Endothelial cell of umbilical vein (primary cell): ENCODE results near the gene C16orf89.

Source experiments
- CTCF ChIP-seq, 2 donors: IDR thresholded peaks; 1 replicate in 1 of 2; 2 replicates in 1 of 2; pipeline ENCODE4 v1.5.1; 2011; ENCODE audit warnings: low read length in 2 of 2, mild to moderate bottlenecking in 2 of 2, moderate library complexity in 2 of 2, control low read depth in 1 of 2, inconsistent platforms in 1 of 2, low read depth in 1 of 2; ENCODE audit not compliant: insufficient read depth in 1 of 2; ENCODE audit errors: extremely low read depth in 1 of 2
- EZH2 ChIP-seq: IDR thresholded peaks from 2 replicates; pipeline ENCODE4 v1.6.1; 2012; ENCODE audit warnings: borderline replicate concordance, low read depth, mild to moderate bottlenecking, moderate library complexity, low read length, inconsistent platforms; ENCODE audit not compliant: severe bottlenecking
- GATA2 ChIP-seq: IDR thresholded peaks from 2 replicates; pipeline ENCODE4 v1.7.0; 2011; ENCODE audit warnings: low read depth, mild to moderate bottlenecking, moderate library complexity, mixed read lengths, low read length; ENCODE audit not compliant: insufficient read length, insufficient read depth
- POLR2A ChIP-seq: IDR thresholded peaks from 2 replicates; pipeline ENCODE4 v1.6.1; 2012; ENCODE audit warnings: low read depth, mild to moderate bottlenecking, control low read depth, low read length
- POLR2AphosphoS5 ChIP-seq: IDR thresholded peaks from 2 replicates; pipeline ENCODE4 v1.6.1; 2012; ENCODE audit warnings: low read depth, mild to moderate bottlenecking, control low read depth, low read length, moderate library complexity; ENCODE audit not compliant: insufficient read depth

GRCh38 chr16:5004311-5004710, 61.4 kb downstream of the C16orf89 start:
- no peak for TF ChIP-seq EZH2
- no peak for TF ChIP-seq POLR2A
- no peak for TF ChIP-seq POLR2AphosphoS5
- no peak for TF ChIP-seq CTCF (IDR thresholded peaks at IDR 0.05; ENCODE audit: extremely low read depth in 1 of 2, insufficient read depth in 1 of 2, low read depth in 1 of 2, low read length in 2 of 2)
- TF ChIP-seq GATA2, result no peak
